IMR-90 (cell line): ENCODE data around the gene PTPN21. TPM values are rescaled to one million over a fixed set of nuclear protein-coding genes. Genes with fewer than 3 reads are reported as not detected.

Source experiments
- ATAC-seq: fragments of 200-7000 bp; cut with Tn5 transposase; 2 replicates; pipeline ENCODE4 v1.9.1; 2020; ENCODE audit warnings: low read depth, mild to moderate bottlenecking, moderate library complexity
- BruUV-seq: library from RNA; stranded (reverse); fragments of 400-500 nt; replicated peaks from 2 replicates; lab custom pipeline; 2021; lab: Mats Ljungman, UMichigan
- CTCF ChIA-PET: fragments of 300-600 bp; formaldehyde crosslinking; extraction: SDS; loops from one replicate; lab custom pipeline; 2021; ENCODE audit warnings: antibody characterized with exemption; lab: Yijun Ruan, JAX
- POLR2A ChIA-PET: fragments of 300-600 bp; sonication (Branson Sonifier 250); formaldehyde crosslinking; loops from one replicate; lab custom pipeline; 2022; ENCODE audit warnings: antibody characterized with exemption; ENCODE audit not compliant: unreplicated experiment; lab: Charles Lee
- DNase-seq: peaks from one replicate; pipeline ENCODE4 v3.0.0; 2013
- H2AFZ ChIP-seq: replicated peaks from 2 replicates; pipeline ENCODE3; 2013; ENCODE audit warnings: low read length, mild to moderate bottlenecking; ENCODE audit not compliant: poor library complexity
- H2AK5ac ChIP-seq: 2 replicates; pipeline ENCODE4 v1.6.1; 2013; ENCODE audit warnings: low read depth, low read length, inconsistent platforms
- H2AK9ac ChIP-seq: replicated peaks from 2 replicates; pipeline ENCODE3; 2013; ENCODE audit warnings: mild to moderate bottlenecking, low read depth, low read length, moderate library complexity; ENCODE audit not compliant: poor library complexity
- H2BK120ac ChIP-seq: 2 replicates; pipeline ENCODE4 v1.6.1; 2013; ENCODE audit warnings: low read depth, low read length, inconsistent platforms
- H2BK15ac ChIP-seq: 3 replicates; pipeline ENCODE4 v1.6.1; 2013; ENCODE audit warnings: low read depth, low read length, inconsistent platforms
- H2BK20ac ChIP-seq: 2 replicates; pipeline ENCODE4 v1.6.1; 2013; ENCODE audit warnings: low read depth, mild to moderate bottlenecking, inconsistent platforms, low read length, moderate library complexity
- H2BK5ac ChIP-seq: 2 replicates; pipeline ENCODE4 v1.6.1; 2013; ENCODE audit warnings: mild to moderate bottlenecking, low read depth, low read length, inconsistent platforms; ENCODE audit not compliant: poor library complexity, severe bottlenecking
- H3K14ac ChIP-seq: replicated peaks from 2 replicates; pipeline ENCODE4 v1.6.1; 2013; ENCODE audit warnings: low read depth, low read length, inconsistent platforms
- H3K18ac ChIP-seq: 2 replicates; pipeline ENCODE4 v1.6.1; 2013; ENCODE audit warnings: low read depth, low read length, control low read depth
- H3K23ac ChIP-seq: 2 replicates; pipeline ENCODE4 v1.6.1; 2013; ENCODE audit warnings: low read depth, low read length, inconsistent platforms
- H3K27ac ChIP-seq: 2 replicates; pipeline ENCODE4 v1.5.1; 2013; ENCODE audit warnings: mild to moderate bottlenecking, control low read depth, low read length; ENCODE audit not compliant: insufficient read depth
- H3K27me3 ChIP-seq: 2 replicates; pipeline ENCODE4 v1.6.1; 2013; ENCODE audit warnings: low read length; ENCODE audit not compliant: control insufficient read depth, insufficient read depth
- H3K36me3 ChIP-seq: 2 replicates; pipeline ENCODE4 v1.6.1; 2013; ENCODE audit warnings: low read length, mixed read lengths; ENCODE audit not compliant: control insufficient read depth, insufficient read depth
- H3K4ac ChIP-seq: 2 replicates; pipeline ENCODE4 v1.6.1; 2013; ENCODE audit warnings: low read depth, low read length, inconsistent platforms
- H3K4me1 ChIP-seq: 2 replicates; pipeline ENCODE4 v1.6.1; 2013; ENCODE audit warnings: low read length, mixed read lengths; ENCODE audit not compliant: control insufficient read depth, insufficient read depth
- H3K4me2 ChIP-seq: 2 replicates; pipeline ENCODE4 v1.6.1; 2013; ENCODE audit warnings: low read depth, mild to moderate bottlenecking, control low read depth, low read length, moderate library complexity
- H3K4me3 ChIP-seq: 2 replicates; pipeline ENCODE4 v1.5.1; 2013; ENCODE audit warnings: low read depth, mild to moderate bottlenecking, control low read depth, low read length, moderate library complexity; ENCODE audit not compliant: insufficient read depth
- H3K56ac ChIP-seq: 2 replicates; pipeline ENCODE4 v1.6.1; 2013; ENCODE audit warnings: low read length, inconsistent platforms; ENCODE audit not compliant: insufficient read depth; ENCODE audit errors: extremely low read depth
- H3K79me1 ChIP-seq, 2 experiments: 2 replicates each; pipeline ENCODE4 v1.6.1; 2013; ENCODE audit warnings: low read length in 2 of 2, inconsistent platforms in 1 of 2, low read depth in 1 of 2
- H3K9ac ChIP-seq: 2 replicates; pipeline ENCODE4 v1.6.1; 2013; ENCODE audit warnings: low read depth, low read length, control low read depth
- H3K9me1 ChIP-seq: 2 replicates; pipeline ENCODE4 v1.6.1; 2013; ENCODE audit warnings: low read length, inconsistent platforms; ENCODE audit not compliant: insufficient read depth
- H3K9me3 ChIP-seq: 2 replicates; pipeline ENCODE4 v1.6.1; 2013; ENCODE audit warnings: low read length; ENCODE audit not compliant: control insufficient read depth, insufficient read depth
- H4K20me1 ChIP-seq: 2 replicates; pipeline ENCODE4 v1.6.1; 2013; ENCODE audit warnings: low read length, inconsistent platforms; ENCODE audit not compliant: insufficient read depth
- H4K5ac ChIP-seq: 2 replicates; pipeline ENCODE4 v1.6.1; 2013; ENCODE audit warnings: mild to moderate bottlenecking, low read depth, low read length, control low read depth
- H4K8ac ChIP-seq, 2 experiments: 2 replicates each; pipeline ENCODE4 v1.6.1; 2013; ENCODE audit warnings: low read depth in 2 of 2, low read length in 2 of 2, control low read depth in 1 of 2, inconsistent platforms in 1 of 2
- H4K91ac ChIP-seq: 2 replicates; pipeline ENCODE4 v1.6.1; 2013; ENCODE audit warnings: low read depth, low read length, inconsistent platforms; ENCODE audit not compliant: insufficient read depth
- BHLHE40 ChIP-seq: fragments of 150-350 bp; IDR thresholded peaks from 2 replicates; pipeline ENCODE4 v1.6.1; 2016; ENCODE audit warnings: mild to moderate bottlenecking, low read depth, low read length
- CHD1 ChIP-seq: IDR thresholded peaks from 2 replicates; pipeline ENCODE4 v1.6.1; 2012; ENCODE audit warnings: low read depth, low read length, improper control_type of control experiment
- CTCF ChIP-seq: conservative IDR thresholded peaks from 2 replicates; pipeline ENCODE4 v1.5.1; 2012; ENCODE audit warnings: mild to moderate bottlenecking, low read depth, low read length, improper control_type of control experiment
- ELK1 ChIP-seq: fragments of 150-350 bp; IDR thresholded peaks from 2 replicates; pipeline ENCODE4 v1.6.1; 2016; ENCODE audit warnings: low read depth, mild to moderate bottlenecking, low read length, moderate library complexity, borderline replicate concordance
- MAFK ChIP-seq: IDR thresholded peaks from 2 replicates; pipeline ENCODE4 v1.6.1; 2012; ENCODE audit warnings: low read depth, low read length, improper control_type of control experiment
- MAZ ChIP-seq: IDR thresholded peaks from 2 replicates; pipeline ENCODE4 v1.6.1; 2012; ENCODE audit warnings: low read depth, mild to moderate bottlenecking, low read length, improper control_type of control experiment, moderate library complexity, borderline replicate concordance
- MXI1 ChIP-seq: IDR thresholded peaks from 2 replicates; pipeline ENCODE4 v1.6.1; 2012; ENCODE audit warnings: low read depth, mild to moderate bottlenecking, low read length, moderate library complexity, borderline replicate concordance
- NFE2L2 ChIP-seq: fragments of 150-350 bp; IDR thresholded peaks from 2 replicates; pipeline ENCODE4 v1.6.1; 2016; ENCODE audit warnings: low read depth, mild to moderate bottlenecking, low read length
- RAD21 ChIP-seq: IDR thresholded peaks from 2 replicates; pipeline ENCODE4 v1.6.1; 2012; ENCODE audit warnings: low read length, improper control_type of control experiment
- RCOR1 ChIP-seq: IDR thresholded peaks from 2 replicates; pipeline ENCODE4 v1.6.1; 2012; ENCODE audit warnings: mild to moderate bottlenecking, low read length, improper control_type of control experiment; ENCODE audit not compliant: insufficient replicate concordance
- RFX5 ChIP-seq: IDR thresholded peaks from 2 replicates; pipeline ENCODE4 v1.8.0; 2012; ENCODE audit warnings: low read depth, mild to moderate bottlenecking, low read length, moderate library complexity
- SMC3 ChIP-seq: fragments of 150-350 bp; IDR thresholded peaks from 2 replicates; pipeline ENCODE4 v1.6.1; 2016; ENCODE audit warnings: low read depth, mild to moderate bottlenecking, antibody characterized with exemption, low read length, moderate library complexity
- USF2 ChIP-seq: fragments of 150-350 bp; IDR thresholded peaks from 2 replicates; pipeline ENCODE4 v1.6.1; 2017; ENCODE audit warnings: mild to moderate bottlenecking, antibody characterized with exemption, low read length, low read depth
- dilution Hi-C: fragments of 300-500 bp; cut with HindIII; formaldehyde crosslinking; loops from one replicate; pipeline ENCODE4 v1.14.3; 2018; ENCODE audit warnings: low sequenced_read_pairs; ENCODE audit not compliant: unreplicated experiment
- in situ Hi-C: fragments of 300-500 bp; cut with MboI; formaldehyde crosslinking; loops from 3 replicates; pipeline ENCODE4 v1.14.3; 2019; ENCODE audit warnings: low sequenced_read_pairs, inconsistent platforms, mixed read lengths
- intact Hi-C: fragments of 100-400 bp; cut with micrococcal nuclease; formaldehyde crosslinking; loops from 2 replicates; pipeline ENCODE4 v1.10.0; 2022
- polyA plus RNA-seq, 3 experiments: library from polyadenylated mRNA; depleted of rRNA; stranded (reverse); fragments of >200 nt; gene quantifications; 2 replicates each; pipeline ENCODE4 v1.2.3, GENCODE V29; 2012; ENCODE audit warnings: low replicate concordance in 1 of 3
- total RNA-seq: library from RNA; depleted of rRNA; stranded (reverse); fragments of >200 nt; gene quantifications from 2 replicates; pipeline ENCODE4 v1.2.3, GENCODE V29; 2012

PTPN21 gene
- total and polyA plus RNA-seq, 2 of the 4 experiments (the other 2 are of a cell fraction) = 10.4 to 10.7 TPM

GRCh38 chr14:88422047-88422446, 132.8 kb downstream of the PTPN21 start:
- DNase-seq = no peak
- Histone ChIP-seq H3K27me3 (no peaks in the 10 kb centered on the region), H3K14ac (no peak overlapping the region), H2BK20ac (no peak overlapping the region), H3K56ac (no peak overlapping the region), H2AK5ac (no peak overlapping the region), H3K4me1 (peaks cover 3% of the 10 kb centered on the region), H3K4me2 (no peak overlapping the region), H2BK5ac (no peak overlapping the region), H3K36me3 (peaks cover 11% of the 10 kb centered on the region), H3K79me1 (peaks cover 0 to 5% of the 10 kb centered on the region in 2 experiments; a peak in 2 of 4 replicates), H2BK120ac (no peak overlapping the region), H3K4me3 (no peak overlapping the region), H4K5ac (no peak overlapping the region), H3K9ac (no peak overlapping the region), H3K18ac (no peak overlapping the region), H3K9me3 (peaks cover 8% of the 10 kb centered on the region), H4K20me1 (no peaks in the 10 kb centered on the region), H3K9me1 (peaks cover 2% of the 10 kb centered on the region; the same call in 1 of the 2 replicates), H4K8ac (no peak overlapping the region), H2BK15ac (no peak overlapping the region), H3K4ac (no peak overlapping the region), H2AFZ (no peak overlapping the region), H4K91ac (no peak overlapping the region), H3K23ac (no peak overlapping the region), H2AK9ac (no peak overlapping the region), H3K27ac (no peak overlapping the region)
- CTCF ChIA-PET = no interaction called here
- intact Hi-C loops = no loop called here
- TF ChIP-seq USF2 = no peak
- TF ChIP-seq CHD1 = no peak
- TF ChIP-seq RCOR1 = no peak
- TF ChIP-seq RFX5 = no peak
- TF ChIP-seq RAD21 = no peak
- no peak for TF ChIP-seq ELK1
- no peak for TF ChIP-seq NFE2L2
- TF ChIP-seq MXI1 = no peak
- TF ChIP-seq MAFK = no peak
- TF ChIP-seq BHLHE40 = no peak
- no peak for TF ChIP-seq MAZ
- no peak for TF ChIP-seq SMC3
- no peak for TF ChIP-seq CTCF
- no peak for ATAC-seq
- BruUV-seq = no TSS peak
- POLR2A ChIA-PET = no interaction called here
- in situ Hi-C loops = no loop called here
- dilution Hi-C loops = no loop called here
